B cell (primary cell): Measurements from ENCODE around the gene ADRM1. TPM values are rescaled to one million over a fixed set of nuclear protein-coding genes. Genes with fewer than 3 reads are reported as not detected.

ENCODE experiments used
- ATAC-seq: fragments of 200-7000 bp; cut with Tn5 transposase; one replicate; pipeline ENCODE4 v1.10.0; 2021; ENCODE audit warnings: low read depth, mild to moderate bottlenecking, moderate number of reproducible peaks, moderate library complexity
- CTCF ChIA-PET: fragments of 350-600 bp; sonication (Branson Sonifier 250); formaldehyde crosslinking; loops from one replicate; lab custom pipeline; 2021; ENCODE audit warnings: antibody characterized with exemption, inconsistent platforms; lab: Charles Lee
- POLR2A ChIA-PET: fragments of 350-600 bp; sonication (Branson Sonifier 250); formaldehyde crosslinking; loops from one replicate; lab custom pipeline; 2021; ENCODE audit warnings: antibody characterized with exemption; lab: Charles Lee
- DNase-seq: peaks from one replicate; pipeline ENCODE4 v3.0.0; 2013
- H2AFZ ChIP-seq: 2 replicates; pipeline ENCODE4 v1.6.1; 2012; ENCODE audit warnings: mild to moderate bottlenecking, low read depth, low read length; ENCODE audit not compliant: insufficient read depth, poor library complexity, severe bottlenecking
- H3K27ac ChIP-seq, 2 donors: 1 replicate in 1 of 2; 2 replicates in 1 of 2; pipeline ENCODE4 v1.5.1; 2012 to 2013; ENCODE audit warnings: low read length in 2 of 2, mild to moderate bottlenecking in 2 of 2, moderate library complexity in 1 of 2
- H3K27me3 ChIP-seq, 4 experiments: fragments of 200-600 bp in 1 of 4; sonication (generic) in 1 of 4; replicated peaks in 1 of 4; 1 replicate in 2 of 4; 2 replicates in 2 of 4; pipeline versions ENCODE4 v1.6.1 to v1.7.0; 2013 to 2016; ENCODE audit warnings: low read length in 3 of 4, mild to moderate bottlenecking in 2 of 4, mixed read lengths in 1 of 4, moderate library complexity in 1 of 4; ENCODE audit not compliant: insufficient read depth in 4 of 4, control insufficient read depth in 3 of 4; ENCODE audit errors: control extremely low read depth in 1 of 4
- H3K36me3 ChIP-seq, 2 experiments: replicated peaks in 1 of 2; 1 replicate in 1 of 2; 2 replicates in 1 of 2; pipeline versions ENCODE4 v1.6.1 to v1.7.1; 2013; ENCODE audit warnings: low read length in 1 of 2; ENCODE audit not compliant: insufficient read depth in 2 of 2, control insufficient read depth in 1 of 2; ENCODE audit errors: control extremely low read depth in 1 of 2, extremely low read depth in 1 of 2
- H3K4me1 ChIP-seq, 2 donors: fragments of 200-600 bp in 1 of 2; sonication (generic) in 1 of 2; 1 replicate in 1 of 2; 2 replicates in 1 of 2; pipeline versions ENCODE4 v1.5.1 to v1.6.1; 2013 to 2017; ENCODE audit warnings: low read length in 2 of 2; ENCODE audit not compliant: control insufficient read depth in 2 of 2, insufficient read depth in 2 of 2
- H3K4me2 ChIP-seq: replicated peaks from 2 replicates; pipeline ENCODE3; 2012; ENCODE audit warnings: mild to moderate bottlenecking, low read depth, low read length; ENCODE audit not compliant: poor library complexity, severe bottlenecking
- H3K4me3 ChIP-seq, 5 experiments: fragments of 200-600 bp in 1 of 5; sonication (generic) in 1 of 5; 1 replicate in 3 of 5; 2 replicates in 2 of 5; pipeline versions ENCODE4 v1.5.1 to v1.7.0; 2011 to 2016; ENCODE audit warnings: low read length in 4 of 5, mild to moderate bottlenecking in 4 of 5, low read depth in 2 of 5, control low read depth in 1 of 5, moderate library complexity in 1 of 5; ENCODE audit not compliant: insufficient read depth in 1 of 5; ENCODE audit errors: control extremely low read depth in 1 of 5, extremely low read depth in 1 of 5
- H3K79me2 ChIP-seq: fragments of 200-600 bp; sonication (generic); one replicate; pipeline ENCODE4 v1.6.0; 2016; ENCODE audit warnings: low read length; ENCODE audit not compliant: control insufficient read depth, insufficient read depth
- H3K9ac ChIP-seq: fragments of 200-600 bp; sonication (generic); 2 replicates; pipeline ENCODE4 v1.6.1; 2017; ENCODE audit warnings: mild to moderate bottlenecking, low read length, moderate library complexity
- H3K9me3 ChIP-seq, 3 donors: one replicate each; pipeline versions ENCODE4 v1.6.1 to v1.7.1; 2013; ENCODE audit warnings: low read length in 2 of 3; ENCODE audit not compliant: control insufficient read depth in 2 of 3, insufficient read depth in 1 of 3; ENCODE audit errors: control extremely low read depth in 1 of 3
- H4K20me1 ChIP-seq: 2 replicates; pipeline ENCODE4 v1.6.0; 2012; ENCODE audit warnings: mild to moderate bottlenecking, low read length; ENCODE audit not compliant: insufficient read depth, control insufficient read depth, poor library complexity, severe bottlenecking
- H3K27ac Mint-ChIP-seq: one replicate; pipeline ENCODE4 v1.8.0; 2021; ENCODE audit warnings: mixed read lengths
- H3K27me3 Mint-ChIP-seq: one replicate; pipeline ENCODE4 v1.8.0; 2021; ENCODE audit warnings: mixed read lengths
- H3K4me1 Mint-ChIP-seq: one replicate; pipeline ENCODE4 v1.8.0; 2021; ENCODE audit warnings: mixed read lengths
- H3K4me3 Mint-ChIP-seq: one replicate; pipeline ENCODE4 v1.8.0; 2021; ENCODE audit warnings: mixed read lengths
- H3K9me3 Mint-ChIP-seq: one replicate; pipeline ENCODE4 v1.8.0; 2022; ENCODE audit warnings: mixed read lengths; ENCODE audit not compliant: insufficient read depth
- EZH2 ChIP-seq: IDR thresholded peaks from 2 replicates; pipeline ENCODE4 v1.6.1; 2012; ENCODE audit warnings: borderline replicate concordance, low read depth, mild to moderate bottlenecking, moderate library complexity, low read length; ENCODE audit not compliant: insufficient read depth, poor library complexity, severe bottlenecking
- WGBS: methylation state at CpG from one replicate; pipeline ENCODE4 v1.1.5; 2013; ENCODE audit warnings: missing lambda C conversion rate; ENCODE audit not compliant: insufficient coverage; 5-methylcytosine and 5-hydroxymethylcytosine counted together
- intact Hi-C: fragments of 100-400 bp; cut with micrococcal nuclease; formaldehyde crosslinking; loops from one replicate; pipeline ENCODE4 v1.10.0; 2022
- polyA plus RNA-seq: library from polyadenylated mRNA; depleted of rRNA; stranded (reverse); fragments of >200 nt; gene quantifications from 2 replicates; pipeline ENCODE4 v1.2.3, GENCODE V29; 2012
- total RNA-seq, 2 donors: library from RNA; stranded (reverse); fragments of 120-200 nt in 1 of 2; gene quantifications; 1 replicate in 1 of 2; 2 replicates in 1 of 2; pipeline versions ENCODE4 v1.2.3 to v1.2.4, GENCODE V29; 2013 to 2022
- TF ChIP-seq, protein P1 (sequence below): fragments of 200-600 bp; IDR thresholded peaks from one replicate; pipeline ENCODE4 v1.8.0; 2022; ENCODE audit warnings: antibody characterized with exemption, mild to moderate bottlenecking

Gene ADRM1
- total and polyA plus RNA-seq, 2 donors (not counting 1 experiment from before 2014, with no cell fraction given): 73.9 to 87.2 TPM

DNA sequence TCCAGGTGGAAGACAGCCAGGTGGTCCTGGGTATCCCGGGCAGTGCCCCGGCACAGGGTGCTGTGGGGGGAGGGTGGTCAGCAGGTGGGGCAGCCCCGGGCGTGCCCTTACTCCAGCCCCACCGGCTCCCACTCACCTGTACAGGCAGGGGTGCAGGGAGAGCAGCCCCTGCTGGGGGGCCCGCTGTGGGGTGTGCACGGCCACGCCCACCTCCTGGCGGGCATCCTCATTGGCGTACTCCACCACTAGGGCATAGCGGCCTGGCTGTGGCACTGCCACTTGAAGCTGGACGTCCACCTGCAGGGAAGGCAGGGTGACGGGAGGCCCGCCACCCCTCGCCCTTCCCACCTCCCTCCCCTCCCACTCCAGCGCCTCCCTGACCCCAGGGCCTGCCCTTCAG lies 29.6 kb downstream of the ADRM1 start:
- ATAC-seq (no peak), DNase-seq (no peak)
- Histone ChIP-seq H3K4me3 (no peak overlapping the region), H2AFZ (no peak overlapping the region), H3K9ac (no peak overlapping the region), H3K27me3 (no peaks in the 10 kb centered on the region), H3K36me3 (peaks cover 0 to 55% of the 10 kb centered on the region in 2 experiments), H3K27ac (no peak overlapping the region), H4K20me1 (no peaks in the 10 kb centered on the region), H3K4me1 (peaks cover 24 to 28% of the 10 kb centered on the region in 2 donors), H3K9me3 (peaks cover 0 to 5% (median 0%) of the 10 kb centered on the region in 3 donors), H3K79me2 (no peaks in the 10 kb centered on the region), H3K4me2 (no peak overlapping the region)
- CTCF ChIA-PET: no interaction called here
- Mint-ChIP-seq H3K4me1 (peaks cover 20% of the 10 kb centered on the region), H3K9me3 (peaks cover 3% of the 10 kb centered on the region), H3K27ac (no peak overlapping the region), H3K4me3 (no peak overlapping the region), H3K27me3 (no peaks in the 10 kb centered on the region)
- no peak for TF ChIP-seq EZH2
- TF ChIP-seq, protein P1, sequence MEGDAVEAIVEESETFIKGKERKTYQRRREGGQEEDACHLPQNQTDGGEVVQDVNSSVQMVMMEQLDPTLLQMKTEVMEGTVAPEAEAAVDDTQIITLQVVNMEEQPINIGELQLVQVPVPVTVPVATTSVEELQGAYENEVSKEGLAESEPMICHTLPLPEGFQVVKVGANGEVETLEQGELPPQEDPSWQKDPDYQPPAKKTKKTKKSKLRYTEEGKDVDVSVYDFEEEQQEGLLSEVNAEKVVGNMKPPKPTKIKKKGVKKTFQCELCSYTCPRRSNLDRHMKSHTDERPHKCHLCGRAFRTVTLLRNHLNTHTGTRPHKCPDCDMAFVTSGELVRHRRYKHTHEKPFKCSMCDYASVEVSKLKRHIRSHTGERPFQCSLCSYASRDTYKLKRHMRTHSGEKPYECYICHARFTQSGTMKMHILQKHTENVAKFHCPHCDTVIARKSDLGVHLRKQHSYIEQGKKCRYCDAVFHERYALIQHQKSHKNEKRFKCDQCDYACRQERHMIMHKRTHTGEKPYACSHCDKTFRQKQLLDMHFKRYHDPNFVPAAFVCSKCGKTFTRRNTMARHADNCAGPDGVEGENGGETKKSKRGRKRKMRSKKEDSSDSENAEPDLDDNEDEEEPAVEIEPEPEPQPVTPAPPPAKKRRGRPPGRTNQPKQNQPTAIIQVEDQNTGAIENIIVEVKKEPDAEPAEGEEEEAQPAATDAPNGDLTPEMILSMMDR: no peak
- WGBS: 80% methylated on average over 12 of the region's 16 CpGs
- intact Hi-C loops: no loop called here
- POLR2A ChIA-PET: interaction anchor here (0.7 kb wide), 2 partner anchors 11 to 21 kb away, joined by 3 to 4 read pairs; no protein-coding TSS in a partner anchor

DNA sequence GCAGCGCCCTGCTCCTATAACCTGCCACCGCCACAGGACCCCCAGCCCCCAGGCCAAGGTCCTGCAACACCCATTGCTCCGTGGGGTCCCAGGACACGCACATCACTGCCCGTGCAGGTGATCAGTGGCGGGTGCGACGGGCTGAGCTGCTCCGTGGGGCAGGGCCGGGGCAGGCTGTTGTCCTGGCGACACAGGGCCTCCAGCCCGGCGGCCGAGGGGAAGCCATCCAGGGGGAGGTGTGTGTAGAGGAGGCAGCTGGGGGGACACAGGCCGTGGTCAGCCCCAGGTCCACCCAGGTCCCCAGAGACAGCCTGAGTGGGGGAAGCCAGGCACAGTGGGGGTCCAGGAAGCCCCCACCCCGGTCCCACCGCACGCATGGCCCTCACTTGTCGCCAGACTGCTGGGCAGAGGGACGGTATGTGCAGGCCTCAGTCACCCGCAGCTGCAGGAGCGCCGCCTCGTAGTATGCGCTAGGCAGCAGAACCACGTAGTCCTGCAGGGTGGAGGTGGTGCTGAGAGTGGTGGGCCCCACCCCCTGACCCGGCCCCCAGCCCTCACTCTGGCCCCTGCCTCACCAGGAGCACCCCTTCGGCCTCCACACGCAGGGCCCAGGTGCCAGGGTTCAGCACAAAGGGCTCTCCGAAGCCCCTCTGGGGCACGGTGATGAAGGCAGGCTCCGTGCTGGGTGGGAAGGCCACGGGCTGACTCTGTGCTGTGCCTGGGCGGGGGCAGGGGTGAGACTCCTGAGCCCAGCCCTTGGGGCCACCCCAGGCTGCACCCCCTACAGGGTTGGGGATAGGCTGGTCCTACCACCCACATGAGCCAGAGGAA lies 30.4 kb downstream of the ADRM1 start:
- WGBS: 95% methylated on average over 29 of the region's 34 CpGs
- Histone ChIP-seq H3K4me1 (peaks cover 32 to 36% of the 10 kb centered on the region in 2 donors), H3K79me2 (no peaks in the 10 kb centered on the region), H4K20me1 (no peaks in the 10 kb centered on the region), H3K27ac (no peak overlapping the region), H3K9me3 (peaks cover 0 to 13% (median 0%) of the 10 kb centered on the region in 3 donors), H3K4me3 (no peak overlapping the region), H3K9ac (no peak overlapping the region), H3K27me3 (no peaks in the 10 kb centered on the region), H3K36me3 (peaks cover 0 to 48% of the 10 kb centered on the region in 2 experiments), H3K4me2 (no peak overlapping the region), H2AFZ (no peak overlapping the region)
- Mint-ChIP-seq H3K4me1 (peaks cover 28% of the 10 kb centered on the region), H3K27me3 (no peaks in the 10 kb centered on the region), H3K4me3 (no peak overlapping the region), H3K27ac (no peak overlapping the region), H3K9me3 (peaks cover 3% of the 10 kb centered on the region)
- no peak for TF ChIP-seq EZH2
- TF ChIP-seq, protein P1: no peak
- ATAC-seq (no peak), DNase-seq (no peak)
- POLR2A ChIA-PET: no interaction called here
- intact Hi-C loops: no loop called here
- CTCF ChIA-PET: no interaction called here
